Measurements from ENCODE around the gene FDXR. TPM values are rescaled to one million over a fixed set of nuclear protein-coding genes. Genes with fewer than 3 reads are reported as not detected.

Gene FDXR
- total and polyA plus RNA-seq, 2 of the 8 experiments (the other 6 are each of a cell fraction or from before 2014, with no cell fraction given) = 24.2 to 31.4 TPM

DNA sequence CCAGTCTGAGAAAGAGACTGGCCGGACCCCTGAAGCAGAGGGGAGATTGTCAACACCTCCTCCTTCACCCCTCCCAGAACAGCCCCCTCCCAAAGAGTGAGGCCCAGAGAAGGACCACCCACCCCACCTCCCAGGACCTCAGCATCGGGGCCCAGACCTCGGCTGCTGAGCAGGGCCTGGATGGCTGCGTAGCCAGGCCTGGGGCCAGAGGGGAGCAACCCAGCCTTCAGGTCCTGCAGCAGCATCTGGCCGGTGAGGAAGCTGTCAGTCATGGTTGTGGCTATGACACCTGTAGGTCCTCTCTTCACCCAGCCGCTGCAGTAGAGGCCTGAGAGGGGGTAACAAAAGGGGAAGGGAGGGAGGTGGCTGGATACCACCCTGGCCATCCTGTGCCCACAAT, 9.9 kb downstream of the FDXR start (continued):
- TF ChIP-seq, protein P1, sequence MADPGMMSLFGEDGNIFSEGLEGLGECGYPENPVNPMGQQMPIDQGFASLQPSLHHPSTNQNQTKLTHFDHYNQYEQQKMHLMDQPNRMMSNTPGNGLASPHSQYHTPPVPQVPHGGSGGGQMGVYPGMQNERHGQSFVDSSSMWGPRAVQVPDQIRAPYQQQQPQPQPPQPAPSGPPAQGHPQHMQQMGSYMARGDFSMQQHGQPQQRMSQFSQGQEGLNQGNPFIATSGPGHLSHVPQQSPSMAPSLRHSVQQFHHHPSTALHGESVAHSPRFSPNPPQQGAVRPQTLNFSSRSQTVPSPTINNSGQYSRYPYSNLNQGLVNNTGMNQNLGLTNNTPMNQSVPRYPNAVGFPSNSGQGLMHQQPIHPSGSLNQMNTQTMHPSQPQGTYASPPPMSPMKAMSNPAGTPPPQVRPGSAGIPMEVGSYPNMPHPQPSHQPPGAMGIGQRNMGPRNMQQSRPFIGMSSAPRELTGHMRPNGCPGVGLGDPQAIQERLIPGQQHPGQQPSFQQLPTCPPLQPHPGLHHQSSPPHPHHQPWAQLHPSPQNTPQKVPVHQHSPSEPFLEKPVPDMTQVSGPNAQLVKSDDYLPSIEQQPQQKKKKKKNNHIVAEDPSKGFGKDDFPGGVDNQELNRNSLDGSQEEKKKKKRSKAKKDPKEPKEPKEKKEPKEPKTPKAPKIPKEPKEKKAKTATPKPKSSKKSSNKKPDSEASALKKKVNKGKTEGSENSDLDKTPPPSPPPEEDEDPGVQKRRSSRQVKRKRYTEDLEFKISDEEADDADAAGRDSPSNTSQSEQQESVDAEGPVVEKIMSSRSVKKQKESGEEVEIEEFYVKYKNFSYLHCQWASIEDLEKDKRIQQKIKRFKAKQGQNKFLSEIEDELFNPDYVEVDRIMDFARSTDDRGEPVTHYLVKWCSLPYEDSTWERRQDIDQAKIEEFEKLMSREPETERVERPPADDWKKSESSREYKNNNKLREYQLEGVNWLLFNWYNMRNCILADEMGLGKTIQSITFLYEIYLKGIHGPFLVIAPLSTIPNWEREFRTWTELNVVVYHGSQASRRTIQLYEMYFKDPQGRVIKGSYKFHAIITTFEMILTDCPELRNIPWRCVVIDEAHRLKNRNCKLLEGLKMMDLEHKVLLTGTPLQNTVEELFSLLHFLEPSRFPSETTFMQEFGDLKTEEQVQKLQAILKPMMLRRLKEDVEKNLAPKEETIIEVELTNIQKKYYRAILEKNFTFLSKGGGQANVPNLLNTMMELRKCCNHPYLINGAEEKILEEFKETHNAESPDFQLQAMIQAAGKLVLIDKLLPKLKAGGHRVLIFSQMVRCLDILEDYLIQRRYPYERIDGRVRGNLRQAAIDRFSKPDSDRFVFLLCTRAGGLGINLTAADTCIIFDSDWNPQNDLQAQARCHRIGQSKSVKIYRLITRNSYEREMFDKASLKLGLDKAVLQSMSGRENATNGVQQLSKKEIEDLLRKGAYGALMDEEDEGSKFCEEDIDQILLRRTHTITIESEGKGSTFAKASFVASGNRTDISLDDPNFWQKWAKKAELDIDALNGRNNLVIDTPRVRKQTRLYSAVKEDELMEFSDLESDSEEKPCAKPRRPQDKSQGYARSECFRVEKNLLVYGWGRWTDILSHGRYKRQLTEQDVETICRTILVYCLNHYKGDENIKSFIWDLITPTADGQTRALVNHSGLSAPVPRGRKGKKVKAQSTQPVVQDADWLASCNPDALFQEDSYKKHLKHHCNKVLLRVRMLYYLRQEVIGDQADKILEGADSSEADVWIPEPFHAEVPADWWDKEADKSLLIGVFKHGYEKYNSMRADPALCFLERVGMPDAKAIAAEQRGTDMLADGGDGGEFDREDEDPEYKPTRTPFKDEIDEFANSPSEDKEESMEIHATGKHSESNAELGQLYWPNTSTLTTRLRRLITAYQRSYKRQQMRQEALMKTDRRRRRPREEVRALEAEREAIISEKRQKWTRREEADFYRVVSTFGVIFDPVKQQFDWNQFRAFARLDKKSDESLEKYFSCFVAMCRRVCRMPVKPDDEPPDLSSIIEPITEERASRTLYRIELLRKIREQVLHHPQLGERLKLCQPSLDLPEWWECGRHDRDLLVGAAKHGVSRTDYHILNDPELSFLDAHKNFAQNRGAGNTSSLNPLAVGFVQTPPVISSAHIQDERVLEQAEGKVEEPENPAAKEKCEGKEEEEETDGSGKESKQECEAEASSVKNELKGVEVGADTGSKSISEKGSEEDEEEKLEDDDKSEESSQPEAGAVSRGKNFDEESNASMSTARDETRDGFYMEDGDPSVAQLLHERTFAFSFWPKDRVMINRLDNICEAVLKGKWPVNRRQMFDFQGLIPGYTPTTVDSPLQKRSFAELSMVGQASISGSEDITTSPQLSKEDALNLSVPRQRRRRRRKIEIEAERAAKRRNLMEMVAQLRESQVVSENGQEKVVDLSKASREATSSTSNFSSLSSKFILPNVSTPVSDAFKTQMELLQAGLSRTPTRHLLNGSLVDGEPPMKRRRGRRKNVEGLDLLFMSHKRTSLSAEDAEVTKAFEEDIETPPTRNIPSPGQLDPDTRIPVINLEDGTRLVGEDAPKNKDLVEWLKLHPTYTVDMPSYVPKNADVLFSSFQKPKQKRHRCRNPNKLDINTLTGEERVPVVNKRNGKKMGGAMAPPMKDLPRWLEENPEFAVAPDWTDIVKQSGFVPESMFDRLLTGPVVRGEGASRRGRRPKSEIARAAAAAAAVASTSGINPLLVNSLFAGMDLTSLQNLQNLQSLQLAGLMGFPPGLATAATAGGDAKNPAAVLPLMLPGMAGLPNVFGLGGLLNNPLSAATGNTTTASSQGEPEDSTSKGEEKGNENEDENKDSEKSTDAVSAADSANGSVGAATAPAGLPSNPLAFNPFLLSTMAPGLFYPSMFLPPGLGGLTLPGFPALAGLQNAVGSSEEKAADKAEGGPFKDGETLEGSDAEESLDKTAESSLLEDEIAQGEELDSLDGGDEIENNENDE (IDR thresholded peaks at IDR 0.05; ENCODE audit: insufficient replicate concordance, low read length) = no peak
- no peak for TF ChIP-seq CHD1 (IDR thresholded peaks at IDR 0.05; ENCODE audit: low read depth, low read length)
- no peak for TF ChIP-seq EZH2 (IDR thresholded peaks at IDR 0.05; ENCODE audit: low read depth, low read length, severe bottlenecking)

Measured in H1 (cell line).